Spleen (tissue), 11 donors: ENCODE data around the gene ARRDC4. TPM values are rescaled to one million over a fixed set of nuclear protein-coding genes. Genes with fewer than 3 reads are reported as not detected.

Experiments
- DNase-seq: peaks from one replicate; pipeline ENCODE4 v3.0.0-alpha.2; 2020
- H3K27ac ChIP-seq, 8 donors: fragments of 200-600 bp; sonication (generic) in 7 of 8; 1 replicate in 4 of 8; 2 replicates in 4 of 8; pipeline versions ENCODE4 v1.5.0 to v1.8.0; 2016 to 2021; ENCODE audit warnings: inconsistent platforms in 4 of 8, mild to moderate bottlenecking in 4 of 8, moderate library complexity in 1 of 8
- H3K27me3 ChIP-seq, 7 donors: fragments of 200-600 bp; sonication (generic) in 6 of 7; replicated peaks in 1 of 7; 1 replicate in 4 of 7; 2 replicates in 3 of 7; pipeline versions ENCODE4 v1.5.0 to v1.8.0; 2016 to 2021; ENCODE audit warnings: inconsistent platforms in 3 of 7, mild to moderate bottlenecking in 1 of 7
- H3K36me3 ChIP-seq, 6 donors: fragments of 200-600 bp; sonication (generic) in 5 of 6; 1 replicate in 4 of 6; 2 replicates in 2 of 6; pipeline versions ENCODE4 v1.5.0 to v1.8.0; 2016 to 2021; ENCODE audit warnings: inconsistent platforms in 2 of 6
- H3K4me1 ChIP-seq, 6 donors: fragments of 200-600 bp; sonication (generic) in 5 of 6; 1 replicate in 3 of 6; 2 replicates in 3 of 6; pipeline versions ENCODE4 v1.5.0 to v1.8.0; 2016 to 2021; ENCODE audit warnings: inconsistent platforms in 3 of 6
- H3K4me3 ChIP-seq, 8 donors: fragments of 200-600 bp; sonication (generic) in 7 of 8; 1 replicate in 4 of 8; 2 replicates in 4 of 8; pipeline versions ENCODE4 v1.5.0 to v1.8.0; 2016 to 2021; ENCODE audit warnings: inconsistent platforms in 4 of 8, mild to moderate bottlenecking in 4 of 8, moderate library complexity in 2 of 8
- H3K9me3 ChIP-seq, 8 donors: fragments of 200-600 bp; sonication (generic) in 7 of 8; 1 replicate in 4 of 8; 2 replicates in 4 of 8; pipeline versions ENCODE4 v1.5.0 to v1.8.0; 2016 to 2021; ENCODE audit warnings: inconsistent platforms in 4 of 8
- CTCF ChIP-seq, 11 experiments: fragments of 200-600 bp in 7 of 11; fragments of 450-650 bp in 4 of 11; sonication (generic) in 4 of 11; IDR thresholded peaks in 8 of 11; conservative IDR thresholded peaks in 3 of 11; 1 replicate in 7 of 11; 2 replicates in 4 of 11; pipeline versions ENCODE4 v1.4.0 to v1.8.0; 2016 to 2021; ENCODE audit warnings: antibody characterized with exemption in 11 of 11, inconsistent platforms in 4 of 11, mild to moderate bottlenecking in 1 of 11
- POLR2A ChIP-seq, 3 donors: fragments of 450-650 bp; IDR thresholded peaks; one replicate each; pipeline ENCODE4 v1.5.1; 2017; ENCODE audit warnings: antibody characterized with exemption in 3 of 3, mild to moderate bottlenecking in 1 of 3
- POLR2AphosphoS5 ChIP-seq, 3 donors: sonication (generic); formaldehyde crosslinking; IDR thresholded peaks; one replicate each; pipeline ENCODE4 v1.5.1; 2017; ENCODE audit warnings: antibody characterized with exemption in 3 of 3
- WGBS, 5 donors: extraction: QIAGEN DNeasy Blood & Tissue Kit in 3 of 5; methylation state at CpG; one replicate each; pipeline versions ENCODE4 v1.1.5 to v1.1.7; 2013 to 2018; 5-methylcytosine and 5-hydroxymethylcytosine counted together
- intact Hi-C: fragments of 100-400 bp; cut with DNase I; formaldehyde crosslinking; loops from one replicate; pipeline ENCODE4 v1.15.0; 2023; ENCODE audit warnings: low total_unique reads
- polyA plus RNA-seq, 3 donors: library from polyadenylated mRNA; stranded (reverse); fragments of 200-250 nt; gene quantifications; one replicate each; pipeline ENCODE4 v1.2.1, GENCODE V29; 2013
- total RNA-seq, 7 donors: library from RNA; depleted of rRNA in 3 of 7; stranded (reverse); fragments of >200 nt in 3 of 7; fragmentation: NEBNext Ultra II Directional in 4 of 7; extraction: Animal tissue kit (Norgen Biotek cat#: 25700) in 4 of 7; gene quantifications; one replicate each; pipeline versions ENCODE4 v1.1.0 to v1.2.1, GENCODE V29; 2016 to 2021
- donor health status: healthy with polysubstance abuse.
- donor health status: DM: no; HTN: no; CAD: no; lungs with moderate emphysema.
- donor health status: DM: no; HTN: no; CAD: no.
- donor health status: Bipolar disorder and iron deficiency.
- donor health status: healthy.
- donor health status: DM: no; HTN: no; CAD: no.
- donor health status: DM: yes; HTN: yes; CAD: no.

Gene ARRDC4
- total and polyA plus RNA-seq, 10 donors = 7.7 to 24.2 (median 14.4) TPM

GRCh38 chr15:97940993-97941392 is 19.5 kb upstream of the ARRDC4 start:
- intact Hi-C loops = no loop called here
- H3K9me3 ChIP-seq = peaks cover 0 to 4% (median under 1%) of the 10 kb centered on the region in 8 donors
- no peaks in the 10 kb centered on the region for H3K27me3 ChIP-seq
- no peak overlapping the region for H3K4me3 ChIP-seq
- no peak for TF ChIP-seq POLR2AphosphoS5 (IDR thresholded peaks at IDR 0.05)
- no peak for TF ChIP-seq POLR2A (IDR thresholded peaks at IDR 0.05)
- no peak for TF ChIP-seq CTCF (IDR thresholded peaks at IDR 0.05 in 8 of 11, conservative IDR thresholded peaks at IDR 0.05 in 3 of 11)
- WGBS, 5 donors = 90 to 96% (median 94%) methylated on average over 4 of the region's 4 CpGs
- no peak for DNase-seq
- no peak overlapping the region for H3K27ac ChIP-seq
- no peaks in the 10 kb centered on the region for H3K36me3 ChIP-seq
- H3K4me1 ChIP-seq = no peaks in the 10 kb centered on the region

GRCh38 chr15:97941572-97941971 is 18.9 kb upstream of the ARRDC4 start:
- intact Hi-C loops = no loop called here
- TF ChIP-seq POLR2AphosphoS5 (IDR thresholded peaks at IDR 0.05) = no peak
- no peak for TF ChIP-seq POLR2A (IDR thresholded peaks at IDR 0.05)
- no peak for TF ChIP-seq CTCF (IDR thresholded peaks at IDR 0.05 in 8 of 11, conservative IDR thresholded peaks at IDR 0.05 in 3 of 11)
- H3K27me3 ChIP-seq = no peaks in the 10 kb centered on the region
- 88 to 97% (median 89%) methylated on average over 1 of the region's 1 CpG for WGBS, 5 donors
- H3K9me3 ChIP-seq = no peaks in the 10 kb centered on the region
- DNase-seq = no peak
- no peaks in the 10 kb centered on the region for H3K4me1 ChIP-seq
- no peaks in the 10 kb centered on the region for H3K36me3 ChIP-seq
- H3K4me3 ChIP-seq = no peak overlapping the region
- no peak overlapping the region for H3K27ac ChIP-seq

- no peak overlapping the region for H3K27ac ChIP-seq
- H3K27me3 ChIP-seq = no peaks in the 10 kb centered on the region
- H3K4me3 ChIP-seq = no peak overlapping the region
- intact Hi-C loops = no loop called here
- no peak for DNase-seq
- 80 to 86% (median 83%) methylated on average over 10 of the region's 10 CpGs for WGBS, 5 donors
- H3K4me1 ChIP-seq = no peaks in the 10 kb centered on the region
- TF ChIP-seq POLR2A (IDR thresholded peaks at IDR 0.05) = no peak
- no peak for TF ChIP-seq CTCF (IDR thresholded peaks at IDR 0.05 in 8 of 11, conservative IDR thresholded peaks at IDR 0.05 in 3 of 11)
- TF ChIP-seq POLR2AphosphoS5 (IDR thresholded peaks at IDR 0.05) = no peak
- H3K9me3 ChIP-seq = no peaks in the 10 kb centered on the region
- H3K36me3 ChIP-seq = no peaks in the 10 kb centered on the region
Observed at GRCh38 chr15:97944724-97945123, 15.8 kb upstream of the ARRDC4 start.

- Histone ChIP-seq H3K27ac (no peak overlapping the region), H3K36me3 (no peaks in the 10 kb centered on the region), H3K27me3 (no peaks in the 10 kb centered on the region), H3K9me3 (no peaks in the 10 kb centered on the region), H3K4me1 (no peaks in the 10 kb centered on the region), H3K4me3 (no peak overlapping the region)
- WGBS, 5 donors = 87 to 94% (median 88%) methylated on average over 14 of the region's 14 CpGs
- TF ChIP-seq POLR2A (IDR thresholded peaks at IDR 0.05) = no peak
- TF ChIP-seq POLR2AphosphoS5 (IDR thresholded peaks at IDR 0.05) = no peak
- TF ChIP-seq CTCF (IDR thresholded peaks at IDR 0.05 in 8 of 11, conservative IDR thresholded peaks at IDR 0.05 in 3 of 11) = no peak
- no peak for DNase-seq
- intact Hi-C loops = no loop called here
Observed at GRCh38 chr15:97947465-97948260, 12.8 kb upstream of the ARRDC4 start.
